Erythroblast (primary cell): Measurements from ENCODE around the gene ZBTB7C.

ENCODE experiments used
- GATA1 ChIP-seq: IDR thresholded peaks from 2 replicates; pipeline ENCODE4 v1.6.1; 2011; ENCODE audit warnings: low read depth, mild to moderate bottlenecking, control low read depth, low read length, moderate library complexity
- POLR2A ChIP-seq: IDR thresholded peaks from 2 replicates; pipeline ENCODE4 v1.6.1; 2011; ENCODE audit warnings: mild to moderate bottlenecking, low read length

- no peak for TF ChIP-seq POLR2A
- TF ChIP-seq GATA1 = no peak
These were observed 386.5 kb downstream of the ZBTB7C start for GRCh38 chr18:48022531-48023329.
